Adrenal gland (tissue), 12 donors: ENCODE measurements around the gene TUBB3. TPM values are rescaled to one million over a fixed set of nuclear protein-coding genes. Genes with fewer than 3 reads are reported as not detected.

Experiments
- DNase-seq, 7 donors: peaks; one replicate each; pipeline ENCODE4 v3.0.0-alpha.2; 2019 to 2020
- H3K27ac ChIP-seq, 5 donors: fragments of 200-600 bp; sonication (generic) in 4 of 5; 1 replicate in 3 of 5; 2 replicates in 2 of 5; pipeline versions ENCODE4 v1.5.1 to v1.8.0; 2016 to 2020; ENCODE audit warnings: mild to moderate bottlenecking in 1 of 5
- H3K27me3 ChIP-seq: fragments of 200-600 bp; 2 replicates; pipeline ENCODE4 v1.8.0; 2021
- H3K36me3 ChIP-seq, 2 donors: fragments of 200-600 bp; replicated peaks in 1 of 2; 1 replicate in 1 of 2; 2 replicates in 1 of 2; pipeline versions ENCODE4 v1.5.1 to v1.8.0; 2018 to 2022
- H3K4me1 ChIP-seq, 2 donors: fragments of 200-600 bp; replicated peaks in 1 of 2; 1 replicate in 1 of 2; 2 replicates in 1 of 2; pipeline versions ENCODE4 v1.5.1 to v1.8.0; 2018 to 2021
- H3K4me3 ChIP-seq, 4 donors: fragments of 200-600 bp; sonication (generic) in 3 of 4; one replicate each; pipeline ENCODE4 v1.5.1; 2016 to 2018
- H3K9me3 ChIP-seq, 3 donors: fragments of 200-600 bp; sonication (generic) in 1 of 3; replicated peaks in 1 of 3; 1 replicate in 2 of 3; 2 replicates in 1 of 3; pipeline versions ENCODE4 v1.5.1 to v1.8.0; 2016 to 2021
- POLR2A ChIP-seq, 2 donors: fragments of 450-650 bp; IDR thresholded peaks; one replicate each; pipeline ENCODE4 v1.6.1; 2017; ENCODE audit warnings: antibody characterized with exemption in 2 of 2, mild to moderate bottlenecking in 2 of 2, moderate library complexity in 1 of 2
- WGBS, 4 donors: extraction: QIAGEN DNeasy Blood & Tissue Kit in 2 of 4; methylation state at CpG; one replicate each; pipeline versions ENCODE4 v1.1.5 to v1.1.7; 2013 to 2017; 5-methylcytosine and 5-hydroxymethylcytosine counted together
- intact Hi-C, 2 donors: fragments of 100-400 bp; cut with DNase I; formaldehyde crosslinking; loops; one replicate each; pipeline versions ENCODE4 v1.14.1 to v1.15.0; 2022 to 2023
- polyA plus RNA-seq, 3 donors: library from polyadenylated mRNA; stranded (reverse); fragments of 200-250 nt in 2 of 3; fragments of 350-450 nt in 1 of 3; fragmentation: Illumina TruSeq in 1 of 3; extraction: RNeasy Lipid Tissue Mini Kit (QIAGEN cat#74804) in 1 of 3; gene quantifications; one replicate each; pipeline ENCODE4 v1.2.3, GENCODE V29; 2013 to 2014
- total RNA-seq, 9 donors: library from RNA; depleted of rRNA in 4 of 9; stranded (reverse); fragments of >200 nt in 4 of 9; fragments of 120-200 nt in 1 of 9; fragmentation: NEBNext Ultra II Directional in 1 of 9; extraction: Animal tissue kit (Norgen Biotek cat#: 25700) in 1 of 9; gene quantifications; one replicate each; pipeline versions ENCODE4 v1.1.0 to v1.2.4, GENCODE V29; 2013 to 2023
- TF ChIP-seq, protein P1 (sequence below), 6 experiments: fragments of 450-650 bp in 4 of 6; fragments of 200-600 bp in 2 of 6; sonication (generic) in 1 of 6; IDR thresholded peaks; 1 replicate in 5 of 6; 2 replicates in 1 of 6; pipeline versions ENCODE4 v1.5.1 to v1.8.0; 2016 to 2021; ENCODE audit warnings: antibody characterized with exemption in 6 of 6, mild to moderate bottlenecking in 2 of 6, moderate library complexity in 1 of 6
- donor health status: healthy with polysubstance abuse.
- donor health status: Bipolar disorder and iron deficiency.
- donor health status: DM: yes; HTN: yes; CAD: no.
- donor health status: DM: no; HTN: no; CAD: no.
- donor health status: DM: no; HTN: no; CAD: no.
- donor health status: DM: yes; HTN: yes; CAD: no.

TUBB3 gene
- total and polyA plus RNA-seq, 12 donors = 6.4 to 63.8 (median 14.5) TPM

DNA sequence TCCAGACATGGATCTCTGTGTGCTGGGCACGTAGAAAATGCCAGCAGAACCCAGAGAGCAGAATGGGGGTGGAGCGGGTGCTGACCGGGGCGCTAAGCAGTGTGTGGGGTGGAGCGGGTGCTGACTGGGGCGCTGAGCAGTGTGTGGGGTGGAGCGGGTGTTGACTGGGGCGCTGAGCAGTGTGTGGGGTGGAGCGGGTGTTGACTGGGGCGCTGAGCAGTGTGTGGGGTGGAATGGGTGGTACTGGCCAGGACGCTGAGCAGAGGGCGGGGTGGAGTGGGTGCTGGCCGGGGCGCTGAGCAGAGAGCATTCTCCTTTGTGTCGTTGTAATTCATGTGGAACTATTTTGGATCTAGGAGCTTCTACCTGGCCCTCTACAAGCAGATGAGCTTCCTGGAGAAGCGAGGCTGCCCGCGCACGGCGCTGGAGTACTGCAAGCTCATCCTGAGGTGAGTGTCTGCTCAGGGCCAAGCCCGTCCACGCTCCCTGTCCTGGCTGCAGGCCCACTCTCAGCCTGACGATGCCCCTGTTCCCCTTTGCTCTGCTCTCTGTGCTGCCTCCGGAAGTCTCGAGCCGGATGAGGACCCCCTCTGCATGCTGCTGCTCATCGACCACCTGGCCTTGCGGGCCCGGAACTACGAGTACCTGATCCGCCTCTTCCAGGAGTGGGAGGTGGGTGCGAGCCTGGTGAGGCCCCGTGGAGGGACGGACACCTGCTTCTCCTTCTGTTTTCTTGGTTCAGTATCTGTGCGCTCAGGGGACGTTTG is 24.8 kb upstream of the TUBB3 start:
- WGBS, 4 donors = 89 to 96% (median 94%) methylated on average over 28 to 36 of the region's 36 CpGs
- no peaks in the 10 kb centered on the region for H3K27me3 ChIP-seq
- TF ChIP-seq, protein P1, sequence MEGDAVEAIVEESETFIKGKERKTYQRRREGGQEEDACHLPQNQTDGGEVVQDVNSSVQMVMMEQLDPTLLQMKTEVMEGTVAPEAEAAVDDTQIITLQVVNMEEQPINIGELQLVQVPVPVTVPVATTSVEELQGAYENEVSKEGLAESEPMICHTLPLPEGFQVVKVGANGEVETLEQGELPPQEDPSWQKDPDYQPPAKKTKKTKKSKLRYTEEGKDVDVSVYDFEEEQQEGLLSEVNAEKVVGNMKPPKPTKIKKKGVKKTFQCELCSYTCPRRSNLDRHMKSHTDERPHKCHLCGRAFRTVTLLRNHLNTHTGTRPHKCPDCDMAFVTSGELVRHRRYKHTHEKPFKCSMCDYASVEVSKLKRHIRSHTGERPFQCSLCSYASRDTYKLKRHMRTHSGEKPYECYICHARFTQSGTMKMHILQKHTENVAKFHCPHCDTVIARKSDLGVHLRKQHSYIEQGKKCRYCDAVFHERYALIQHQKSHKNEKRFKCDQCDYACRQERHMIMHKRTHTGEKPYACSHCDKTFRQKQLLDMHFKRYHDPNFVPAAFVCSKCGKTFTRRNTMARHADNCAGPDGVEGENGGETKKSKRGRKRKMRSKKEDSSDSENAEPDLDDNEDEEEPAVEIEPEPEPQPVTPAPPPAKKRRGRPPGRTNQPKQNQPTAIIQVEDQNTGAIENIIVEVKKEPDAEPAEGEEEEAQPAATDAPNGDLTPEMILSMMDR (IDR thresholded peaks at IDR 0.05) = no peak
- TF ChIP-seq POLR2A (IDR thresholded peaks at IDR 0.05) = no peak
- intact Hi-C loops = no loop called here
- H3K9me3 ChIP-seq = no peaks in the 10 kb centered on the region
- no peak for DNase-seq
- peaks cover 0 to under 1% of the 10 kb centered on the region in 2 donors for H3K4me1 ChIP-seq
- peaks cover 0 to 83% of the 10 kb centered on the region in 2 donors for H3K36me3 ChIP-seq
- H3K27ac ChIP-seq = no peak overlapping the region
- no peak overlapping the region for H3K4me3 ChIP-seq

DNA sequence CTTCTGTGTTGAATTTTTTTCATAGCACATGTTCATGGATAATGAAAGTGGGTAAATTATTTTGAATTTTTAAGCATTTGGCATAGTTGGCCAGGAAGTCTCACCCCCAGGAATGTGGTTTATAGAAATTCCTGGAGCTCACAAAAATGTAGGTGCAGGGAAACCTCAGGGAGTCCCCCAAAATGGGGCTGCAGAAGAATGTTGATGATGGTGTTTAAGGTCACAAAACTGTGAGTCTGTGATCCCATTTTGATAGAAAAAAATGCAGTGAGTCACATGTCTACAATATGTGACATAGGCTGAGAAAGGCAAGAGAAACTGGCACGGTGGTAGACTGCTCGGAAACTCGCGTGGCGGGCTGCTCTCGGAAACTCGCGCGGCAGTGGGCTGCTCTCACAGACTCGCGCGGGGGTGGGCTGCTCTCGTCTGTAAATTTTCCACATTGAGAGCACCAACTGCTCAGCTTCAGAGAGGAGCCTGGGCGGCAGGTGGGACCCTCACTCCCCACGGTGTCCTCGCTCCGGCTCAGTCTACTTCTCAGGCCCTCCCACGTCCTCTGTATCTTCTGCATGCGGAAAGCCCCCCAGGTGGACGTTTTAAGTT is 23.2 kb upstream of the TUBB3 start:
- Histone ChIP-seq H3K9me3 (no peaks in the 10 kb centered on the region), H3K36me3 (peaks cover 0 to 85% of the 10 kb centered on the region in 2 donors), H3K27ac (no peak overlapping the region), H3K4me1 (no peaks in the 10 kb centered on the region), H3K4me3 (no peak overlapping the region), H3K27me3 (no peaks in the 10 kb centered on the region)
- intact Hi-C loops = no loop called here
- no peak for DNase-seq
- no peak for TF ChIP-seq POLR2A (IDR thresholded peaks at IDR 0.05)
- TF ChIP-seq, protein P1 (IDR thresholded peaks at IDR 0.05) = no peak
- 91 to 95% (median 94%) methylated on average over 18 to 20 of the region's 20 CpGs for WGBS, 4 donors

DNA sequence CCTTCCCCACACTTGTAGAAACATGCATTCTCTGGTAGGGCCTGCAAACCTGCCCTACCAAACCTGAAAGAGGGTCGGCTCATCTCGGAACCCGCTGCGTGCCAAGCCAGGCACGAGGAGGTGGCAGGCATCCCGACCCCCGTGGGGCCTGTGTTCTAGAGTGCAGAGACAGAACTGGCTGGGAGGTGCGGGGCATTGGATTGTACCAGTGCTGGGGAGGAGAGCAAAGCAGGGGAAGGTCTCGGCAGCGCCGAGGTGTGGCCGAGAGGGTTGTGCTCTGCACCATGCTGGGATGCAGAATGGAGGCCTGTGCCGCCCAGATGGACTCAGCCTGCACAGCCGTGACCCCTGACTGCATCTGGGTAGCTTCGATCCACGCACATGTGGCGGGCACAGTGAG is 22.3 kb upstream of the TUBB3 start:
- WGBS, 4 donors = 91 to 98% (median 95%) methylated on average over 12 to 17 of the region's 17 CpGs
- Histone ChIP-seq H3K27ac (no peak overlapping the region), H3K4me1 (no peaks in the 10 kb centered on the region), H3K9me3 (no peaks in the 10 kb centered on the region), H3K4me3 (no peak overlapping the region), H3K36me3 (peaks cover 0 to 85% of the 10 kb centered on the region in 2 donors), H3K27me3 (no peaks in the 10 kb centered on the region)
- DNase-seq = no peak
- no peak for TF ChIP-seq POLR2A (IDR thresholded peaks at IDR 0.05)
- TF ChIP-seq, protein P1 (IDR thresholded peaks at IDR 0.05) = no peak
- intact Hi-C loops = no loop called here

DNA sequence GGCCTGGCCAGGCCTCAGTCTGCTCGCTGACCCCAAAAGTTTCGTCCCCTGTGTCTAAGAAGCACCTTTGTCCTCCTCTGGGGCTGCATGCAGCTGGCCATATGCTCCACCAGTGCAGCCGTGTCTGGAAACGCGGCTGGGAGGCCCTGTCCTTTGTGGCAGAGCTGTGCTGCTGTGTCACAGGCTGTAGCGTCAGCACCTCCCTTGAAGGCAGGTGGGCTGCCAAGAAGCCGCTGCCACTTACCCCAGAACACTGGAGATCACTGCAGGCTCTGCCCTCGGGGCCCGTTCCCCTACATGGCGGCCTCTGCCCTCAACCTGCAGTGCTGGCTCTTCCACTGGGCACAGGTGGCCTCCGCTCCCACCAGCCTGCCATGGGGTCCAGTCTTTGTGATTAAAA is 20.2 kb upstream of the TUBB3 start:
- H3K36me3 ChIP-seq = peaks cover 0 to 76% of the 10 kb centered on the region in 2 donors
- WGBS, 4 donors = 85 to 95% (median 91%) methylated on average over 5 to 11 of the region's 11 CpGs; no CpG with 5 or more reads in 1 of the 4 donors
- intact Hi-C loops = no loop called here
- H3K4me1 ChIP-seq = no peaks in the 10 kb centered on the region
- TF ChIP-seq, protein P1 (IDR thresholded peaks at IDR 0.05) = no peak
- no peaks in the 10 kb centered on the region for H3K9me3 ChIP-seq
- no peak overlapping the region for H3K4me3 ChIP-seq
- H3K27me3 ChIP-seq = no peaks in the 10 kb centered on the region
- no peak overlapping the region for H3K27ac ChIP-seq
- no peak for DNase-seq
